MM.1S (cell line): ENCODE results near the gene PCP2.

ENCODE experiments used
- CTCF ChIP-seq: fragments of 300-600 bp; sonication (generic); IDR thresholded peaks from 2 replicates; pipeline ENCODE4 v1.5.1; 2016; ENCODE audit warnings: antibody characterized with exemption, low read length, mixed read lengths
- EZH2 ChIP-seq: fragments of 300-600 bp; sonication (generic); optimal IDR thresholded peaks from 2 replicates; pipeline ENCODE3; 2017; ENCODE audit warnings: low read depth, mild to moderate bottlenecking, antibody characterized with exemption, low read length, mixed read lengths
- EZH2phosphoT487 ChIP-seq: fragments of 300-600 bp; sonication (generic); IDR thresholded peaks from 2 replicates; pipeline ENCODE4 v1.6.1; 2018; ENCODE audit warnings: antibody characterized with exemption, low read length

- TF ChIP-seq CTCF (no peak), EZH2 (no peak), EZH2phosphoT487 (no peak)
These were observed 27.9 kb downstream of the PCP2 start for GRCh38 chr19:7605490-7606222.
